K562 (cell line): Measurements from ENCODE around the gene TMEM95. TPM values are rescaled to one million over a fixed set of nuclear protein-coding genes. Genes with fewer than 3 reads are reported as not detected.

ENCODE experiments used
- BDP1 ChIP-seq: IDR thresholded peaks from 3 replicates; pipeline ENCODE4 v1.6.1; 2011; ENCODE audit not compliant: insufficient read length, insufficient read depth
- KDM5B ChIP-seq: fragments of 200-600 bp; sonication (generic); IDR thresholded peaks from 2 replicates; pipeline ENCODE4 v1.6.1; 2012; ENCODE audit warnings: low read depth, mild to moderate bottlenecking, moderate library complexity, low read length, control low read depth, inconsistent platforms; ENCODE audit not compliant: insufficient replicate concordance
- MTA3 ChIP-seq: fragments of 450-650 bp; formaldehyde crosslinking; IDR thresholded peaks from 2 replicates; pipeline ENCODE4 v1.6.1; 2017; ENCODE audit warnings: mild to moderate bottlenecking, borderline replicate concordance
- NCOR1 ChIP-seq: fragments of 450-650 bp; IDR thresholded peaks from 2 replicates; pipeline ENCODE4 v1.6.1; 2016; ENCODE audit warnings: mild to moderate bottlenecking, moderate library complexity
- NONO ChIP-seq, 2 experiments: fragments of 200-400 bp in 1 of 2; fragments of 450-650 bp in 1 of 2; formaldehyde crosslinking in 1 of 2; IDR thresholded peaks; 2 replicates each; pipeline ENCODE4 v1.6.1; 2017; ENCODE audit warnings: low read depth in 2 of 2, mild to moderate bottlenecking in 2 of 2, moderate library complexity in 2 of 2, low read length in 1 of 2
- PHF8 ChIP-seq: fragments of 200-600 bp; sonication (generic); IDR thresholded peaks from 2 replicates; pipeline ENCODE4 v1.6.1; 2012; ENCODE audit warnings: mixed run types, mild to moderate bottlenecking, inconsistent platforms, low read length, moderate library complexity, borderline replicate concordance
- POLR2A ChIP-seq: fragments of 450-650 bp; conservative IDR thresholded peaks from 2 replicates; pipeline ENCODE4 v1.6.1; 2016
- RB1 ChIP-seq: fragments of 450-650 bp; IDR thresholded peaks from 2 replicates; pipeline ENCODE4 v1.6.1; 2017; ENCODE audit warnings: low read depth, mild to moderate bottlenecking
- RBFOX2 ChIP-seq: fragments of 200-400 bp; formaldehyde crosslinking; IDR thresholded peaks from 2 replicates; pipeline ENCODE4 v1.6.1; 2017; ENCODE audit warnings: low read depth, mild to moderate bottlenecking, low read length, moderate library complexity
- RCOR1 ChIP-seq, 2 experiments: IDR thresholded peaks; 2 replicates each; pipeline ENCODE4 v1.6.1; 2012; ENCODE audit warnings: low read depth in 2 of 2, low read length in 2 of 2, borderline replicate concordance in 1 of 2, improper control_type of control experiment in 1 of 2
- SMARCC2 ChIP-seq: fragments of 450-650 bp; IDR thresholded peaks from 2 replicates; pipeline ENCODE4 v1.6.1; 2017; ENCODE audit warnings: antibody characterized with exemption, moderate library complexity, mild to moderate bottlenecking, low read depth
- TAF1 ChIP-seq: IDR thresholded peaks from 2 replicates; pipeline ENCODE4 v1.6.1; 2011; ENCODE audit warnings: mild to moderate bottlenecking, low read length, moderate library complexity; ENCODE audit not compliant: insufficient read depth, control insufficient read depth, severe bottlenecking; ENCODE audit errors: extremely low read depth
- XRCC4 ChIP-seq: IDR thresholded peaks from one replicate; pipeline ENCODE4 v1.6.1; 2011; ENCODE audit not compliant: insufficient read depth, insufficient read length; ENCODE audit errors: extremely low read depth
- ZBTB7A ChIP-seq: IDR thresholded peaks from 2 replicates; pipeline ENCODE4 v1.6.1; 2011; ENCODE audit warnings: low read depth, mild to moderate bottlenecking, low read length, moderate library complexity, borderline replicate concordance; ENCODE audit not compliant: control insufficient read depth
- ZFX ChIP-seq: sonication (generic); formaldehyde crosslinking; IDR thresholded peaks from 2 replicates; pipeline ENCODE4 v1.8.0; 2022; ENCODE audit warnings: mild to moderate bottlenecking, missing genetic modification reagents, moderate library complexity
- ZNF707 ChIP-seq: fragments of 250-450 bp; sonication (Bioruptor Pico); conservative IDR thresholded peaks from 2 replicates; pipeline ENCODE4 v1.8.0; 2022; ENCODE audit warnings: inconsistent platforms, mild to moderate bottlenecking, moderate library complexity
- polyA plus RNA-seq, 8 experiments: library from polyadenylated mRNA; depleted of rRNA in 4 of 8; stranded (reverse) in 5 of 8; unstranded in 3 of 8; fragments of >200 nt; fragmentation: Nextera tagmentation in 2 of 8; fragmentation: Illumina TruSeq in 1 of 8; extraction: Ambion mirVana in 2 of 8; extraction: Trizol in 1 of 8; gene quantifications; 2 replicates each; pipeline versions ENCODE4 v1.2.1 to v1.2.3, GENCODE V29; 2011 to 2014; ENCODE audit warnings: inconsistent platforms in 1 of 8, missing spikeins in 1 of 8
- total RNA-seq, 7 experiments: library from RNA; depleted of rRNA in 6 of 7; stranded (reverse); fragments of >200 nt in 6 of 7; fragmentation: Illumina TruSeq in 2 of 7; extraction: Trizol in 2 of 7; gene quantifications; 2 replicates each; pipeline versions ENCODE4 v1.2.1 to v1.2.3, GENCODE V29; 2011 to 2021; ENCODE audit warnings: low replicate concordance in 1 of 7
- TF ChIP-seq, protein P1 (sequence below): sonication (generic); formaldehyde crosslinking; IDR thresholded peaks from 2 replicates; pipeline ENCODE4 v1.8.0; 2022; ENCODE audit warnings: mild to moderate bottlenecking, missing genetic modification reagents
- TF ChIP-seq, protein P2 (sequence below): fragments of 250-450 bp; sonication (Bioruptor Pico); IDR thresholded peaks from 2 replicates; pipeline ENCODE4 v1.5.0; 2022; ENCODE audit warnings: mild to moderate bottlenecking
- TF ChIP-seq, protein P3 (sequence below): fragments of 250-450 bp; sonication (Bioruptor Pico); IDR thresholded peaks from 2 replicates; pipeline ENCODE4 v1.5.0; 2020; ENCODE audit warnings: mild to moderate bottlenecking

Gene TMEM95
- total and polyA plus RNA-seq, 9 of the 15 experiments (the other 6 are each of a cell fraction or from before 2014, with no cell fraction given), result not detected

DNA sequence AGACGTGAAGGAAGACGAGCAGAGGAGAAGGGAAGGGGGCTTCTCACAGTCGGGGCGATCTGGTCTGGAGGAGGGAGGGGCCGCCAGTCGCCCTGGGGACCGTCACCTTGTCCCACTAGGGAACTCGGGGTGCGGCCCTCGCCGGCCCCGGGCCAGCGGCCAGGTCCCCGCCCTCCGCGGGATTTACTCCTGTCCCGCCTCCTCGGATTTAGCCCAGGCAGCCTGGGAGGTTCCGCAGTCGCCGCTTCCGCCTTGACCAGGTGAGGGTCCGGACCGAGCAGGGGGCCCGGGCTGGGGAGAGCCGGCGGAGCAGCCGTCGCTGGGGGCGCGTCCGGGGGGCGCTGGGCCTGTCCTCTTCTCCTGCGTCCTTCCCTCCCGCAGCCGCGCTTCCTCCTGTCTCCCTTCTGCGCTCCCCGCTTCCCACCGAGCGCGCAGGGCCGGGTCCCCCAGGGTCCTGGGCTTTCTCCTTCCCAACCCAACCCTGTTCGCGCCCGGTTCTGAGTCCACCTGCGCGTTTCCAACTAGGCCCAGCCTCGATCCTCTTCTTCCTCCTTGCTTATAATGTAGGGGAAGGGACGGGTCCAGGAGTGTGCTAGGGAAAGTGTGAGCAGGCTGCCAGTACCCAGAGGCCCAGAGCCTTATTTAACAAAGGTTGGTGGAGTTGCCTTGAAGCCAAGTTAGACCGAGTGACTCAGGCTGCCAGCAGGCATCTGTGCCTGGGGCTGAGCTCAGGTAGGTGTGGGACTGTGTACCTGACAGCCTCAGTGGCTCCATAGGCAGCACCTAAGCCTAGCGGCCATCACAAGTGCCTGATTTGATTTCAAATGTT, 26.1 kb downstream of the TMEM95 start, which contains the start of gene TNK1 (continued):
- TF ChIP-seq, protein P1, sequence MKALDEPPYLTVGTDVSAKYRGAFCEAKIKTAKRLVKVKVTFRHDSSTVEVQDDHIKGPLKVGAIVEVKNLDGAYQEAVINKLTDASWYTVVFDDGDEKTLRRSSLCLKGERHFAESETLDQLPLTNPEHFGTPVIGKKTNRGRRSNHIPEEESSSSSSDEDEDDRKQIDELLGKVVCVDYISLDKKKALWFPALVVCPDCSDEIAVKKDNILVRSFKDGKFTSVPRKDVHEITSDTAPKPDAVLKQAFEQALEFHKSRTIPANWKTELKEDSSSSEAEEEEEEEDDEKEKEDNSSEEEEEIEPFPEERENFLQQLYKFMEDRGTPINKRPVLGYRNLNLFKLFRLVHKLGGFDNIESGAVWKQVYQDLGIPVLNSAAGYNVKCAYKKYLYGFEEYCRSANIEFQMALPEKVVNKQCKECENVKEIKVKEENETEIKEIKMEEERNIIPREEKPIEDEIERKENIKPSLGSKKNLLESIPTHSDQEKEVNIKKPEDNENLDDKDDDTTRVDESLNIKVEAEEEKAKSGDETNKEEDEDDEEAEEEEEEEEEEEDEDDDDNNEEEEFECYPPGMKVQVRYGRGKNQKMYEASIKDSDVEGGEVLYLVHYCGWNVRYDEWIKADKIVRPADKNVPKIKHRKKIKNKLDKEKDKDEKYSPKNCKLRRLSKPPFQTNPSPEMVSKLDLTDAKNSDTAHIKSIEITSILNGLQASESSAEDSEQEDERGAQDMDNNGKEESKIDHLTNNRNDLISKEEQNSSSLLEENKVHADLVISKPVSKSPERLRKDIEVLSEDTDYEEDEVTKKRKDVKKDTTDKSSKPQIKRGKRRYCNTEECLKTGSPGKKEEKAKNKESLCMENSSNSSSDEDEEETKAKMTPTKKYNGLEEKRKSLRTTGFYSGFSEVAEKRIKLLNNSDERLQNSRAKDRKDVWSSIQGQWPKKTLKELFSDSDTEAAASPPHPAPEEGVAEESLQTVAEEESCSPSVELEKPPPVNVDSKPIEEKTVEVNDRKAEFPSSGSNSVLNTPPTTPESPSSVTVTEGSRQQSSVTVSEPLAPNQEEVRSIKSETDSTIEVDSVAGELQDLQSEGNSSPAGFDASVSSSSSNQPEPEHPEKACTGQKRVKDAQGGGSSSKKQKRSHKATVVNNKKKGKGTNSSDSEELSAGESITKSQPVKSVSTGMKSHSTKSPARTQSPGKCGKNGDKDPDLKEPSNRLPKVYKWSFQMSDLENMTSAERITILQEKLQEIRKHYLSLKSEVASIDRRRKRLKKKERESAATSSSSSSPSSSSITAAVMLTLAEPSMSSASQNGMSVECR (CRISPR knock-in tag), result peak; percentile 26; the same call in 1 of the 2 replicates
- TF ChIP-seq SMARCC2, result no peak
- TF ChIP-seq ZBTB7A, result peak; percentile 61; the same call in 1 of the 2 replicates
- no peak for TF ChIP-seq ZNF707
- TF ChIP-seq NCOR1, result no peak
- TF ChIP-seq KDM5B, result peak; percentile 84
- TF ChIP-seq MTA3, result no peak
- peak in 1 of 2 experiments; percentile 51; a peak in 1 of 4 replicates for TF ChIP-seq RCOR1 (IDR thresholded peaks at IDR 0.05; ENCODE audit: borderline replicate concordance in 1 of 2, low read depth in 2 of 2, low read length in 2 of 2)
- no peak for TF ChIP-seq XRCC4
- TF ChIP-seq PHF8, result peak; percentile 67; the same call in 1 of the 2 replicates
- peak; percentile 74 for TF ChIP-seq RBFOX2
- peak; percentile 49; the same call in 1 of the 2 replicates for TF ChIP-seq POLR2A
- TF ChIP-seq ZFX (CRISPR knock-in tag), result peak; percentile 71
- TF ChIP-seq, protein P2, sequence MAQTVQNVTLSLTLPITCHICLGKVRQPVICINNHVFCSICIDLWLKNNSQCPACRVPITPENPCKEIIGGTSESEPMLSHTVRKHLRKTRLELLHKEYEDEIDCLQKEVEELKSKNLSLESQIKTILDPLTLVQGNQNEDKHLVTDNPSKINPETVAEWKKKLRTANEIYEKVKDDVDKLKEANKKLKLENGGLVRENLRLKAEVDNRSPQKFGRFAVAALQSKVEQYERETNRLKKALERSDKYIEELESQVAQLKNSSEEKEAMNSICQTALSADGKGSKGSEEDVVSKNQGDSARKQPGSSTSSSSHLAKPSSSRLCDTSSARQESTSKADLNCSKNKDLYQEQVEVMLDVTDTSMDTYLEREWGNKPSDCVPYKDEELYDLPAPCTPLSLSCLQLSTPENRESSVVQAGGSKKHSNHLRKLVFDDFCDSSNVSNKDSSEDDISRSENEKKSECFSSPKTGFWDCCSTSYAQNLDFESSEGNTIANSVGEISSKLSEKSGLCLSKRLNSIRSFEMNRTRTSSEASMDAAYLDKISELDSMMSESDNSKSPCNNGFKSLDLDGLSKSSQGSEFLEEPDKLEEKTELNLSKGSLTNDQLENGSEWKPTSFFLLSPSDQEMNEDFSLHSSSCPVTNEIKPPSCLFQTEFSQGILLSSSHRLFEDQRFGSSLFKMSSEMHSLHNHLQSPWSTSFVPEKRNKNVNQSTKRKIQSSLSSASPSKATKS (CRISPR knock-in tag), result no peak
- TF ChIP-seq BDP1, result no peak
- TF ChIP-seq, protein P3, sequence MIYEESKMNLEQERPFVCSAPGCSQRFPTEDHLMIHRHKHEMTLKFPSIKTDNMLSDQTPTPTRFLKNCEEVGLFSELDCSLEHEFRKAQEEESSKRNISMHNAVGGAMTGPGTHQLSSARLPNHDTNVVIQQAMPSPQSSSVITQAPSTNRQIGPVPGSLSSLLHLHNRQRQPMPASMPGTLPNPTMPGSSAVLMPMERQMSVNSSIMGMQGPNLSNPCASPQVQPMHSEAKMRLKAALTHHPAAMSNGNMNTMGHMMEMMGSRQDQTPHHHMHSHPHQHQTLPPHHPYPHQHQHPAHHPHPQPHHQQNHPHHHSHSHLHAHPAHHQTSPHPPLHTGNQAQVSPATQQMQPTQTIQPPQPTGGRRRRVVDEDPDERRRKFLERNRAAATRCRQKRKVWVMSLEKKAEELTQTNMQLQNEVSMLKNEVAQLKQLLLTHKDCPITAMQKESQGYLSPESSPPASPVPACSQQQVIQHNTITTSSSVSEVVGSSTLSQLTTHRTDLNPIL (CRISPR knock-in tag), result no peak
- no peak for TF ChIP-seq NONO (IDR thresholded peaks at IDR 0.05; ENCODE audit: low read depth in 2 of 2, low read length in 1 of 2)
- TF ChIP-seq RB1, result peak; percentile 42; the same call in 1 of the 2 replicates
- peak; percentile 28 for TF ChIP-seq TAF1
